ENCODE measurements around the gene WNT7B.

DNA sequence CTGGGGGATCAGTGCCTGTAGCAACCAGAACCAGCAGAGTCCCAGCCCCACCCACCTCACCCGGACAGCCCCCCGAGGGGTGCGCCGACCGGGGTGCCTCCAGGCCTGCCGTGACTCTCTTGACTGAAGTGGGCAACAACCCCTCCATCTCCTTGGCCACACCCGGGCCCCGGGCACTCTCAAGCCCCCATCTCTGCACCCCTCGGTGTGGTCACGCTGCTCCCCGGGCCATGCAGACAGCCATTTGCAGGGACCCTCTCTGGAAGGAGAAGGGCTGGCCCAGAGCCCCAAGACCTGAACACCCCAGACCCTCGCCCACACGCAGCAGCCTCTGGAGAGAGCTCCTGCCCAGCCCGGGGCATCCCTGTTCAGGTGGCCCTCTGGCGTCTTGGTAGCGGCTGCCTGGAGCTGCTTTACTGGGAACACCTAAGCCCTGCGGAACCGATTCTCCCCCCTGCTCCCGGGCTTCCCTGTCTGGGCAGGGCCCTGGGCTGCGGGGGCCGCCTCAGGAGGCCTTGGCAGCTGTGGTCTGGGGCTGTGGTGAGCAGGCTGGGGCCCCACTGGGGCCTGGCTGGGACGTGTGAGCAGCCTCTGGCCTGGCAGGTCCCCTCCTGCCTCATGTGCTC lies 84.9 kb downstream of the WNT7B start:
- TF ChIP-seq, protein P1, sequence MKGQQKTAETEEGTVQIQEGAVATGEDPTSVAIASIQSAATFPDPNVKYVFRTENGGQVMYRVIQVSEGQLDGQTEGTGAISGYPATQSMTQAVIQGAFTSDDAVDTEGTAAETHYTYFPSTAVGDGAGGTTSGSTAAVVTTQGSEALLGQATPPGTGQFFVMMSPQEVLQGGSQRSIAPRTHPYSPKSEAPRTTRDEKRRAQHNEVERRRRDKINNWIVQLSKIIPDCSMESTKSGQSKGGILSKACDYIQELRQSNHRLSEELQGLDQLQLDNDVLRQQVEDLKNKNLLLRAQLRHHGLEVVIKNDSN (CRISPR knock-in tag; IDR thresholded peaks at IDR 0.05) = no peak
- TF ChIP-seq, protein P2, sequence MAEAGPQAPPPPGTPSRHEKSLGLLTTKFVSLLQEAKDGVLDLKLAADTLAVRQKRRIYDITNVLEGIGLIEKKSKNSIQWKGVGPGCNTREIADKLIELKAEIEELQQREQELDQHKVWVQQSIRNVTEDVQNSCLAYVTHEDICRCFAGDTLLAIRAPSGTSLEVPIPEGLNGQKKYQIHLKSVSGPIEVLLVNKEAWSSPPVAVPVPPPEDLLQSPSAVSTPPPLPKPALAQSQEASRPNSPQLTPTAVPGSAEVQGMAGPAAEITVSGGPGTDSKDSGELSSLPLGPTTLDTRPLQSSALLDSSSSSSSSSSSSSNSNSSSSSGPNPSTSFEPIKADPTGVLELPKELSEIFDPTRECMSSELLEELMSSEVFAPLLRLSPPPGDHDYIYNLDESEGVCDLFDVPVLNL (CRISPR knock-in tag; IDR thresholded peaks at IDR 0.05; ENCODE audit: borderline replicate concordance, low read depth) = no peak
- TF ChIP-seq, protein P3, sequence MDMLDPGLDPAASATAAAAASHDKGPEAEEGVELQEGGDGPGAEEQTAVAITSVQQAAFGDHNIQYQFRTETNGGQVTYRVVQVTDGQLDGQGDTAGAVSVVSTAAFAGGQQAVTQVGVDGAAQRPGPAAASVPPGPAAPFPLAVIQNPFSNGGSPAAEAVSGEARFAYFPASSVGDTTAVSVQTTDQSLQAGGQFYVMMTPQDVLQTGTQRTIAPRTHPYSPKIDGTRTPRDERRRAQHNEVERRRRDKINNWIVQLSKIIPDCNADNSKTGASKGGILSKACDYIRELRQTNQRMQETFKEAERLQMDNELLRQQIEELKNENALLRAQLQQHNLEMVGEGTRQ (CRISPR knock-in tag; IDR thresholded peaks at IDR 0.05) = no peak
- TF ChIP-seq, protein P4, sequence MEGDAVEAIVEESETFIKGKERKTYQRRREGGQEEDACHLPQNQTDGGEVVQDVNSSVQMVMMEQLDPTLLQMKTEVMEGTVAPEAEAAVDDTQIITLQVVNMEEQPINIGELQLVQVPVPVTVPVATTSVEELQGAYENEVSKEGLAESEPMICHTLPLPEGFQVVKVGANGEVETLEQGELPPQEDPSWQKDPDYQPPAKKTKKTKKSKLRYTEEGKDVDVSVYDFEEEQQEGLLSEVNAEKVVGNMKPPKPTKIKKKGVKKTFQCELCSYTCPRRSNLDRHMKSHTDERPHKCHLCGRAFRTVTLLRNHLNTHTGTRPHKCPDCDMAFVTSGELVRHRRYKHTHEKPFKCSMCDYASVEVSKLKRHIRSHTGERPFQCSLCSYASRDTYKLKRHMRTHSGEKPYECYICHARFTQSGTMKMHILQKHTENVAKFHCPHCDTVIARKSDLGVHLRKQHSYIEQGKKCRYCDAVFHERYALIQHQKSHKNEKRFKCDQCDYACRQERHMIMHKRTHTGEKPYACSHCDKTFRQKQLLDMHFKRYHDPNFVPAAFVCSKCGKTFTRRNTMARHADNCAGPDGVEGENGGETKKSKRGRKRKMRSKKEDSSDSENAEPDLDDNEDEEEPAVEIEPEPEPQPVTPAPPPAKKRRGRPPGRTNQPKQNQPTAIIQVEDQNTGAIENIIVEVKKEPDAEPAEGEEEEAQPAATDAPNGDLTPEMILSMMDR (IDR thresholded peaks at IDR 0.05) = no peak
- no peak for TF ChIP-seq IRF2 (CRISPR knock-in tag; IDR thresholded peaks at IDR 0.05; ENCODE audit: borderline replicate concordance, low read depth)
- no peak for TF ChIP-seq CBFB (CRISPR knock-in tag; IDR thresholded peaks at IDR 0.05; ENCODE audit: low read depth)
